ENCODE measurements around the gene IQSEC1. TPM values are rescaled to one million over a fixed set of nuclear protein-coding genes. Genes with fewer than 3 reads are reported as not detected.
A peak's percentile ranks its signal among the peaks of the same experiment; 100 is the strongest.

The IQSEC1 gene
- total and polyA plus RNA-seq, 10 of the 15 experiments (the other 5 are each of a cell fraction or from before 2014, with no cell fraction given), result 0.92 to 55.2 (median 8.5) TPM

DNA sequence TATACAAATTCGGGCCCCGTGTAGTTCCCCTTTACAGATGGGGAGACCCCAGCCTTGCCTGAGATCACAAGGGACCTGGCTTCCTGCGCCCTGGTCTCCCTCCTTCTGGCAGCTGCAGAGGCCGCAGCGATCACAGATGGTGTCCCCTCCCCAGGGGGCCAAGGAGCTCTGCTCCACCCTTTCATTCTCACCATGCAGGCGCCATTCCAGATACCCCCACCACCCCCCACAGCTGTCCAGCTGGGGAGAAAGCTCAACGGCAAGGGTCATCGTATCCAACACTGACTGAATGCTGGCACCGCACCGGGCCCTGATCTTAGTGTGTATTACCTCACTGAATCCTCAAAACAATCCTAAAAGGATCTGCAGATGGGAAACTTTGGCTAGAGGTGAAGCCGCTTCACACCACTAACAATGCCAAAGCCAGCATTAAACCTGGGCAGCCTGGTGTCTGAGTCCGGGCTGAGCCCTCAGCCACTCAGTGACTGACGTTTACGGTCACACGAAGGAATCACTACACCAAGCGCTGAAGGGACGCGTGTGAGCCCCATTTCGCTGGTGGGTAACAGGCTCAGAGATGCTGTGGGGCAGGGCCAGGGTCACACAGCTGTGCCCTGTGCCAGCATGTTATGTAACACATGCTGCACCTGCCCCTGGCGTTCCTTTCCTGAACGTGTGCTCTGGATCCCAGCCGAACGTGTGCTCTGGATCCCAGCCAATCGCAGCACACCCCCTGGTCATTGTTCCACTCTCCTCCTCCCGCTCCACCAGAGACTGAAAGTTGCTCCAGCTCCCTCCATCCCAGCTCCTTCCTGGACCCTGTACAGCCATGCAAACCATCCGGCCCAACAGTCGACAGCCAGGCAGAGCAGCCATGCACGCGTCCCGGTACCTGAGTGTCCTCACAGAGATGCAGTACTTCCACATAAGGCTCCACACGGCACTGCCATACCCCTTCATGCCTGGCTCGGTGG lies 51.8 kb downstream of the IQSEC1 start (continued):
- TF ChIP-seq, protein P1, sequence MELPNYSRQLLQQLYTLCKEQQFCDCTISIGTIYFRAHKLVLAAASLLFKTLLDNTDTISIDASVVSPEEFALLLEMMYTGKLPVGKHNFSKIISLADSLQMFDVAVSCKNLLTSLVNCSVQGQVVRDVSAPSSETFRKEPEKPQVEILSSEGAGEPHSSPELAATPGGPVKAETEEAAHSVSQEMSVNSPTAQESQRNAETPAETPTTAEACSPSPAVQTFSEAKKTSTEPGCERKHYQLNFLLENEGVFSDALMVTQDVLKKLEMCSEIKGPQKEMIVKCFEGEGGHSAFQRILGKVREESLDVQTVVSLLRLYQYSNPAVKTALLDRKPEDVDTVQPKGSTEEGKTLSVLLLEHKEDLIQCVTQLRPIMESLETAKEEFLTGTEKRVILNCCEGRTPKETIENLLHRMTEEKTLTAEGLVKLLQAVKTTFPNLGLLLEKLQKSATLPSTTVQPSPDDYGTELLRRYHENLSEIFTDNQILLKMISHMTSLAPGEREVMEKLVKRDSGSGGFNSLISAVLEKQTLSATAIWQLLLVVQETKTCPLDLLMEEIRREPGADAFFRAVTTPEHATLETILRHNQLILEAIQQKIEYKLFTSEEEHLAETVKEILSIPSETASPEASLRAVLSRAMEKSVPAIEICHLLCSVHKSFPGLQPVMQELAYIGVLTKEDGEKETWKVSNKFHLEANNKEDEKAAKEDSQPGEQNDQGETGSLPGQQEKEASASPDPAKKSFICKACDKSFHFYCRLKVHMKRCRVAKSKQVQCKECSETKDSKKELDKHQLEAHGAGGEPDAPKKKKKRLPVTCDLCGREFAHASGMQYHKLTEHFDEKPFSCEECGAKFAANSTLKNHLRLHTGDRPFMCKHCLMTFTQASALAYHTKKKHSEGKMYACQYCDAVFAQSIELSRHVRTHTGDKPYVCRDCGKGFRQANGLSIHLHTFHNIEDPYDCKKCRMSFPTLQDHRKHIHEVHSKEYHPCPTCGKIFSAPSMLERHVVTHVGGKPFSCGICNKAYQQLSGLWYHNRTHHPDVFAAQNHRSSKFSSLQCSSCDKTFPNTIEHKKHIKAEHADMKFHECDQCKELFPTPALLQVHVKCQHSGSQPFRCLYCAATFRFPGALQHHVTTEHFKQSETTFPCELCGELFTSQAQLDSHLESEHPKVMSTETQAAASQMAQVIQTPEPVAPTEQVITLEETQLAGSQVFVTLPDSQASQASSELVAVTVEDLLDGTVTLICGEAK (IDR thresholded peaks at IDR 0.05; ENCODE audit: borderline replicate concordance), result no peak
- TF ChIP-seq RUNX3 (IDR thresholded peaks at IDR 0.05; ENCODE audit: low read length) (no peak), SPI1 (IDR thresholded peaks at IDR 0.05; ENCODE audit: borderline replicate concordance, insufficient read depth, low read depth, low read length) (no peak), ZNF274 (IDR thresholded peaks at IDR 0.05; ENCODE audit: insufficient read depth, insufficient read length) (no peak), NFIC (IDR thresholded peaks at IDR 0.05; ENCODE audit: low read depth, low read length) (no peak), RCOR1 (conservative IDR thresholded peaks at IDR 0.05; ENCODE audit: low read depth, low read length) (no peak), RB1 (IDR thresholded peaks at IDR 0.05; ENCODE audit: borderline replicate concordance) (no peak; the same call in 1 of the 2 replicates), ZNF217 (IDR thresholded peaks at IDR 0.05) (no peak), POLR2AphosphoS5 (IDR thresholded peaks at IDR 0.05; ENCODE audit: low read length) (no peak; the same call in none of the 2 replicates), CBX5 (IDR thresholded peaks at IDR 0.05; ENCODE audit: low read depth) (no peak), CHD1 (IDR thresholded peaks at IDR 0.05; ENCODE audit: low read depth, low read length) (no peak), HDAC2 (IDR thresholded peaks at IDR 0.05) (no peak), SP1 (IDR thresholded peaks at IDR 0.05; ENCODE audit: low read depth, low read length) (no peak), FOS (IDR thresholded peaks at IDR 0.05; ENCODE audit: borderline replicate concordance, extremely low read depth, insufficient read length) (no peak)
- TF ChIP-seq, protein P2, sequence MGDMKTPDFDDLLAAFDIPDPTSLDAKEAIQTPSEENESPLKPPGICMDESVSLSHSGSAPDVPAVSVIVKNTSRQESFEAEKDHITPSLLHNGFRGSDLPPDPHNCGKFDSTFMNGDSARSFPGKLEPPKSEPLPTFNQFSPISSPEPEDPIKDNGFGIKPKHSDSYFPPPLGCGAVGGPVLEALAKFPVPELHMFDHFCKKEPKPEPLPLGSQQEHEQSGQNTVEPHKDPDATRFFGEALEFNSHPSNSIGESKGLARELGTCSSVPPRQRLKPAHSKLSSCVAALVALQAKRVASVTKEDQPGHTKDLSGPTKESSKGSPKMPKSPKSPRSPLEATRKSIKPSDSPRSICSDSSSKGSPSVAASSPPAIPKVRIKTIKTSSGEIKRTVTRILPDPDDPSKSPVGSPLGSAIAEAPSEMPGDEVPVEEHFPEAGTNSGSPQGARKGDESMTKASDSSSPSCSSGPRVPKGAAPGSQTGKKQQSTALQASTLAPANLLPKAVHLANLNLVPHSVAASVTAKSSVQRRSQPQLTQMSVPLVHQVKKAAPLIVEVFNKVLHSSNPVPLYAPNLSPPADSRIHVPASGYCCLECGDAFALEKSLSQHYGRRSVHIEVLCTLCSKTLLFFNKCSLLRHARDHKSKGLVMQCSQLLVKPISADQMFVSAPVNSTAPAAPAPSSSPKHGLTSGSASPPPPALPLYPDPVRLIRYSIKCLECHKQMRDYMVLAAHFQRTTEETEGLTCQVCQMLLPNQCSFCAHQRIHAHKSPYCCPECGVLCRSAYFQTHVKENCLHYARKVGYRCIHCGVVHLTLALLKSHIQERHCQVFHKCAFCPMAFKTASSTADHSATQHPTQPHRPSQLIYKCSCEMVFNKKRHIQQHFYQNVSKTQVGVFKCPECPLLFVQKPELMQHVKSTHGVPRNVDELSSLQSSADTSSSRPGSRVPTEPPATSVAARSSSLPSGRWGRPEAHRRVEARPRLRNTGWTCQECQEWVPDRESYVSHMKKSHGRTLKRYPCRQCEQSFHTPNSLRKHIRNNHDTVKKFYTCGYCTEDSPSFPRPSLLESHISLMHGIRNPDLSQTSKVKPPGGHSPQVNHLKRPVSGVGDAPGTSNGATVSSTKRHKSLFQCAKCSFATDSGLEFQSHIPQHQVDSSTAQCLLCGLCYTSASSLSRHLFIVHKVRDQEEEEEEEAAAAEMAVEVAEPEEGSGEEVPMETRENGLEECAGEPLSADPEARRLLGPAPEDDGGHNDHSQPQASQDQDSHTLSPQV (IDR thresholded peaks at IDR 0.05), result no peak
- TF ChIP-seq, protein P3, sequence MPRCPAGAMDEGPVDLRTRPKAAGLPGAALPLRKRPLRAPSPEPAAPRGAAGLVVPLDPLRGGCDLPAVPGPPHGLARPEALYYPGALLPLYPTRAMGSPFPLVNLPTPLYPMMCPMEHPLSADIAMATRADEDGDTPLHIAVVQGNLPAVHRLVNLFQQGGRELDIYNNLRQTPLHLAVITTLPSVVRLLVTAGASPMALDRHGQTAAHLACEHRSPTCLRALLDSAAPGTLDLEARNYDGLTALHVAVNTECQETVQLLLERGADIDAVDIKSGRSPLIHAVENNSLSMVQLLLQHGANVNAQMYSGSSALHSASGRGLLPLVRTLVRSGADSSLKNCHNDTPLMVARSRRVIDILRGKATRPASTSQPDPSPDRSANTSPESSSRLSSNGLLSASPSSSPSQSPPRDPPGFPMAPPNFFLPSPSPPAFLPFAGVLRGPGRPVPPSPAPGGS (IDR thresholded peaks at IDR 0.05; ENCODE audit: borderline replicate concordance, insufficient read depth, low read depth, low read length, poor library complexity, severe bottlenecking), result no peak
- TF ChIP-seq, protein P4, sequence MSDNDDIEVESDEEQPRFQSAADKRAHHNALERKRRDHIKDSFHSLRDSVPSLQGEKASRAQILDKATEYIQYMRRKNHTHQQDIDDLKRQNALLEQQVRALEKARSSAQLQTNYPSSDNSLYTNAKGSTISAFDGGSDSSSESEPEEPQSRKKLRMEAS (IDR thresholded peaks at IDR 0.05; ENCODE audit: low read depth, low read length), result 0 out of 2 replicates have a peak, but pooled peaks have one; percentile 31

Measured in GM12878 (cell line).